GM12875 (cell line): Measurements from ENCODE around the gene PNKD.

Experiments
- H3K4me3 ChIP-seq: one replicate; pipeline ENCODE4 v1.5.1; 2011; ENCODE audit warnings: low read depth, low read length, control low read depth
- TF ChIP-seq, protein P1 (sequence below): IDR thresholded peaks from 2 replicates; pipeline ENCODE4 v1.5.1; 2011; ENCODE audit warnings: low read depth, mild to moderate bottlenecking, control low read depth, inconsistent platforms, low read length, moderate library complexity, borderline replicate concordance; ENCODE audit not compliant: insufficient read depth

Gene PNKD

DNA sequence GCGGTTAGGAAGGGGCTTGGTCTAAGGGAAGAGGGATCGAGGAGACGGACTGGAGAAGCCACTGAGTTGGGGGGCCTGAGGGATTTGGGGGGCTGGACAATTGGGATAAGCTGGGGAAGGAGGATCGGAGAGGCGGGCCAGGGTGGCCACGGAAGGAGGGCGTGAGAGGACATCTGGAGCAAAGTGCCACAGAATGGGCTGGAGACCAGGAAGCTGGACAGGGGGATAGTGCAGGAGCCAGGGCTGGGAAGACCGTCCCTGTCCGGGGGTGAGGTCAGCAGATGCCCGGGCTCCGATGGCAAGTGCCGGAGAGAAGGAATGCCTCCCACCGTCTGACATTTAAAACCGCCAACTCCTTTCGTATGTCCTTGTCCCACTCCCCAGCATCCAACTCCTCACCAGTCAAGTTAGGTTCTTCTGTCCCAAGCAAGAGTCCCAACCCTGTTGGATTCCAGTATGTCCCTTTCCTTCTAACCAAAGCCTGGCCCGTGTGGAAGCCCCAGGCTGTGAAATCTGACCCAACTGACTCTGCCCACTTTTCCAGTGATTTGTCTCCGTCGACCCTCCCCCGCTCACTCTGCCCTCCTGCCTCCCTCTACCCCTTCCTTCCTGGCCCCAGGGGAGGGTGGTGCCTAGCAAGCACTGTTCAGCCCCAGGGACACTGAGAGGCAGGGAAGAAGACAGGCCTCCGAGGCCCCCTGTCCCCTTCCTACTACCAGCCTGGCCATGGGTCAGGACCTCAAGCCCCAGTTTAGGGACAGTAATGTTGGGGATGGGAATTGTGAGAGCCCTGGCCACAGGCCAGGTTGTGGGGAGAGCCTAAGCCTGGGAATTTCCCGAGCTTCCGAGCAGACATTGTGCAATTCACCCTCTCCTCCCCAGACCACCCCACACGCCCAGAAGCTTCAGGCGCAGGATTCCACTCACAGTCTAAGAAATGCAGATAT lies 53.5 kb downstream of the PNKD start:
- peak overlapping the region; percentile 54 for H3K4me3 ChIP-seq
- TF ChIP-seq, protein P1, sequence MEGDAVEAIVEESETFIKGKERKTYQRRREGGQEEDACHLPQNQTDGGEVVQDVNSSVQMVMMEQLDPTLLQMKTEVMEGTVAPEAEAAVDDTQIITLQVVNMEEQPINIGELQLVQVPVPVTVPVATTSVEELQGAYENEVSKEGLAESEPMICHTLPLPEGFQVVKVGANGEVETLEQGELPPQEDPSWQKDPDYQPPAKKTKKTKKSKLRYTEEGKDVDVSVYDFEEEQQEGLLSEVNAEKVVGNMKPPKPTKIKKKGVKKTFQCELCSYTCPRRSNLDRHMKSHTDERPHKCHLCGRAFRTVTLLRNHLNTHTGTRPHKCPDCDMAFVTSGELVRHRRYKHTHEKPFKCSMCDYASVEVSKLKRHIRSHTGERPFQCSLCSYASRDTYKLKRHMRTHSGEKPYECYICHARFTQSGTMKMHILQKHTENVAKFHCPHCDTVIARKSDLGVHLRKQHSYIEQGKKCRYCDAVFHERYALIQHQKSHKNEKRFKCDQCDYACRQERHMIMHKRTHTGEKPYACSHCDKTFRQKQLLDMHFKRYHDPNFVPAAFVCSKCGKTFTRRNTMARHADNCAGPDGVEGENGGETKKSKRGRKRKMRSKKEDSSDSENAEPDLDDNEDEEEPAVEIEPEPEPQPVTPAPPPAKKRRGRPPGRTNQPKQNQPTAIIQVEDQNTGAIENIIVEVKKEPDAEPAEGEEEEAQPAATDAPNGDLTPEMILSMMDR: no peak

DNA sequence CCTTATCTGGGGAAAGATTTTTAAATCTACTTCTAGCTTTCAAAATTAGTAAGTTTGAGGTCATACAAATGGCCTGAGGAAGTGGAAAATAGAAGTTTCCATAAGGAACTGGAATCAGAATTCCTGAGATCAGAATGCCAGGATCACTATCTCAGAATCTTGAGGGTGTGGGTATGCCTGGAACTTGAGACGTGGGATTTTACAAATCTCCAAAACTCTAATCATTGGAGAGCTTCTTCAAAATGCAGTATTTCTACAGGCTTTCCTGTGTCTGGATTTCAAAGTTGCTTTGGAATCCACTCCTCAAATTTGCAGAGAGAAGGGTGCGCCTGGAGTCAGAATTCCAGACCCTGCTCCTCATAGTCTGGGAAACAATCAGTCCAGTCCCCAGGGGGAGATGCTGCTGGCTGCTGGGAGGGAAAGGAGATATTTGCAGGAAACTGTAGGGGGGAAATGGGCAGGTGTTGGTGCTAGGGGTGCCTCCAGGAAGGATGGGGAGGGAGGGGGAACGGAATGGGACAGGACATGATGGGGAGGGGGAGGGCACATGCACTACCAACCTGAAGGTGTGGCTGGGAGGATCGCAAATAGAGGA lies 55.3 kb downstream of the PNKD start:
- TF ChIP-seq, protein P1: no peak
- H3K4me3 ChIP-seq: no peak overlapping the region

DNA sequence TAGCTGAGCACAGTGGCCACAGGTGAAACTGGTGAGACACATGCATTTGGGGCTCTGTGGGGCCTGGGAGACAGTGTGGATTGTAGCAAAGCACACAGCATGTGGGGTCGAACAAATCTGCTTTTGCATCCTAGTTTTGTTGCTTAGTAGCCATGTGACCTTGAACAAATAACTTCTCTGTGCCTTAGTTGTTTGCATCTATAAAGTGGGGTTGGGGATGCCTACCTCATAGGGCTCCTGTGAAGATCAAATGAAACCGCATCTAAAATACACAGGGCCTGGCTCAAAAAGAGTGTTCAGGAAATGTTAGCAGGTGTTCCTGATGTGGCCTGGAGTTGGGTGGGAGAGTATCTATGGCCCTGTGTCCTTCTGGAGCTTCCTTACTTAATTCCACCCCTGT lies 56.0 kb downstream of the PNKD start:
- no peak overlapping the region for H3K4me3 ChIP-seq
- TF ChIP-seq, protein P1: no peak

DNA sequence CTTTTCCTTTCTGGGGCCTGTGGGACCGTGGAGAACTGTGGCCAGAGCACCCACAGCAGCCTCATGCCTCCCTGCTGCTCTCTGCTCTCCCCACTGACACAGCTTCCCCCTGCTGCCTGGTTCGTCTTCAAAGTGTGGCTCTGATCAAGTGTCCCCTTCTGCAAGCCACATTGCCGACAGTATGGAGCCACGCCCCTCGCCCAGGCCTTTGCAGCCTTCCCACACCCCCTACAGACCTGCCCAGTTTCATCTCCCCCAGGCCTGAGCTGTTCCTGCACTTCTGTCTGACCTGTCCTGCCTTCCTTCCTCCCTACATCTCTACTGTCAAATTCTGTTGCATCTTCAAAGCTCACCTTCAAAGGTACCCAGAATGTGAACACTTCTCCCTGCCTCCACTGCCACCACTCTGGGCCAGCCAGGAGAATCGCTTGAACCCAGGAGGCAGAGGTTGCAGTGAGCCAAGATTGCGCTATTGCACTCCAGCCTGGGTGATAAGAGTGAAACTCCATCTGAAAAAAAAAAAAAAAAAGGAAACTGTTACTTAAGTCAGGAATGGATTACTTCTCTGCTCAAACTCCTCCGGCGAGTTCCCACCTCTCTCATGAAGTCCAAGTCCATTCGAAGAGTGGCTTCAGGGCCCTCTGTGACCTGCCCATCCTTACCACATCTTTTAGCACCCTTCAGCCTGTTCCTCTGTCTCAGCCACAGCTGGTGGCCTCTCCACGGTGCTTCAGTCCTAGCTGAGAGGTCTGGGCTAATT lies 57.3 kb downstream of the PNKD start:
- TF ChIP-seq, protein P1: no peak
- no peak overlapping the region for H3K4me3 ChIP-seq

DNA sequence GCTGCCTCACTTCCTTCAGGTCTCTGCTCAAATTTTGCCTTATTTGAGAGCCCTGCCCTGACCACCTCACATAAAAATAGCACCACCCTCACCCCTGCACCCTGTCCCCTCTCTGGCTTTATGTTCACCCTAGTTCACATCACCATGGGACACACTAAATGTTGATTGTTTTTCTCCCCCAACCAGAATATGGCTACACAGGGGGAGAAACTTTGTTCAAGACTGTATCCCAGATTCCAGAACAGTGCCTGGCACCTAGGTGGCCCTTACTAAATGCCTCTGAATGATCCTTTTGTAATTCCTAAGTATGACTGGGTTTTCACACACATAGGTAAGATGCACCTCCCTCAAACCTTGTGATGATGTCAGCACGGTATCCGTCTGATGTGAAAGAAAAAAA lies 58.0 kb downstream of the PNKD start:
- TF ChIP-seq, protein P1: no peak
- no peak overlapping the region for H3K4me3 ChIP-seq

DNA sequence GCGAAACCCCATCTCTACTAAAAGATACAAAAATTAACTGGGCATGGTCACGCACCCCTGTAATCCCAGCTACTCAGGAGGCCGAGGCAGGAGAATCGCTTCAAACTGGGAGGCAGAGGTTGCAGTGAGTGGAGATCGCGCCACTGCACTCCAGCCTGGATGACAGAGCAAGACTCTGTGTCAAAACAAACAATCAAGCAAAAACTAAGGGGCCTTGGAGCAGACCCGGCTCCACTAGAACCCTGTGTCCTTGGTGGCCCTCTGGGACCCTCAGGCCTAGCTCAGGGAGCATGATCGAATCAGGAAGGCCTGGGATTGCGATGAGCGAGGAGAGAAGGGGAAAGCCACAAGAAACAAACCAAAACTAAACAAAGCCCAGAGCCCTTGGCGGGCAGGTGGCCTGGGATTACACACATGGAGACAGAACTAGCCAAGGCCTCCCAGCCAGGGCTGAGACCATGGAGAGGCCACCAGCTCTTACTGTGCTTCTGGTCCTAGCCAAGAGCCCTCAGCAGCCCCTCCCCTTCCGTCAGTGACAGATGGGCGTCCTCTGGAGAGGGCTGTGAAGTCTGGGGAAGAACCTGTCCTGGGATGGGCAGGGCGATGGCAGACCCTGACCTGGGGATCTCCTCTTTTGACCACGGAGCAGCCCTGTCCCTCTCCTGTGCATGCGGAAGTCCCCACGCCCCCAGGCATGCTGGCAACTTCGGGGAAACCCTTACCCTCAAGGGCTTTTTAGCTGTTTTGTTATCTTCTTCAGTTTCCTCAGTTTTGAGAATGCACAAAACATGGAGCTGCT lies 58.9 kb downstream of the PNKD start:
- no peak overlapping the region for H3K4me3 ChIP-seq
- TF ChIP-seq, protein P1: no peak
